Mucosa of descending colon (tissue), 3 donors: ENCODE results near the gene SPTSSB. TPM values are rescaled to one million over a fixed set of nuclear protein-coding genes. Genes with fewer than 3 reads are reported as not detected.

Source experiments
- ATAC-seq: fragments of 200-7000 bp; cut with Tn5 transposase; one replicate; pipeline ENCODE4 v1.9.1; 2020; ENCODE audit warnings: mild to moderate bottlenecking, moderate library complexity
- DNase-seq, 3 donors: peaks; one replicate each; pipeline ENCODE4 v3.0.0-alpha.2; 2020
- H3K36me3 ChIP-seq: fragments of 200-600 bp; one replicate; pipeline ENCODE4 v1.8.0; 2021; ENCODE audit warnings: low read depth, mild to moderate bottlenecking
- H3K4me1 ChIP-seq: fragments of 200-600 bp; one replicate; pipeline ENCODE4 v1.8.0; 2021; ENCODE audit warnings: low read depth, mild to moderate bottlenecking
- H3K4me3 ChIP-seq: fragments of 200-600 bp; one replicate; pipeline ENCODE4 v1.8.0; 2021; ENCODE audit warnings: mild to moderate bottlenecking
- H3K9me3 ChIP-seq: fragments of 200-600 bp; one replicate; pipeline ENCODE4 v1.8.0; 2021; ENCODE audit warnings: mild to moderate bottlenecking
- intact Hi-C, 2 donors: fragments of 100-400 bp; cut with DNase I in 1 of 2; cut with micrococcal nuclease in 1 of 2; formaldehyde crosslinking; loops; one replicate each; pipeline versions ENCODE4 v1.11.0 to v1.11.1; 2022; cut with DNase I, micrococcal nuclease
- total RNA-seq, 3 donors: library from RNA; stranded (reverse); fragmentation: NEBNext Ultra II Directional in 2 of 3; extraction: Animal tissue kit (Norgen Biotek cat#: 25700) in 2 of 3; gene quantifications; one replicate each; pipeline versions ENCODE4 v1.2.1 to v1.2.4, GENCODE V29; 2021 to 2023
- TF ChIP-seq, protein P1 (sequence below): fragments of 200-600 bp; IDR thresholded peaks from one replicate; pipeline ENCODE4 v1.8.0; 2022; ENCODE audit warnings: antibody characterized with exemption, mild to moderate bottlenecking
- donor health status: DM: no; HTN: no; CAD: no; lungs with moderate emphysema.
- donor health status: DM: no; HTN: no; CAD: no.
- donor health status: DM: no; HTN: yes; CAD: no.

SPTSSB gene
- total RNA-seq, 3 donors from 2014 or later: 0.65 to 1.9 (median 0.66) TPM

DNA sequence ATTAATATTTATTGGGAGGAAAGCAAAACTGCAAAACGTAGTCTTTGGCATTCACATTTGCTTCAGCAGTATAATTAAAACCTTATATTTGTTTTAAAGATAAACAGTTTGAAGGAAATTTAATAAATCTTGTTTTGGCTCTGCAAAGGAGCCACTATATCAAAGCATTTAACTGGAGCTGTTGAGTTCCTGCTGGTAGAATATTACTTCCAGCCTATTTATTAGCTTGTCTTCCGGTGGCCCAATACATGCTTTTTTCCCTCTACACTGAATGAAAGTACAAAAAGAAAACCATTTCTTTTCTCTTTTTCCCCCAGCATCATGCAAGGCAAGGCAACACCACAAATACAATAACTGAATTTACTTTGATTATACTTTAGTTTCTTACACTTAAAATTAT lies 26.3 kb downstream of the SPTSSB start:
- ATAC-seq (no peak), DNase-seq (no peak)
- TF ChIP-seq, protein P1, sequence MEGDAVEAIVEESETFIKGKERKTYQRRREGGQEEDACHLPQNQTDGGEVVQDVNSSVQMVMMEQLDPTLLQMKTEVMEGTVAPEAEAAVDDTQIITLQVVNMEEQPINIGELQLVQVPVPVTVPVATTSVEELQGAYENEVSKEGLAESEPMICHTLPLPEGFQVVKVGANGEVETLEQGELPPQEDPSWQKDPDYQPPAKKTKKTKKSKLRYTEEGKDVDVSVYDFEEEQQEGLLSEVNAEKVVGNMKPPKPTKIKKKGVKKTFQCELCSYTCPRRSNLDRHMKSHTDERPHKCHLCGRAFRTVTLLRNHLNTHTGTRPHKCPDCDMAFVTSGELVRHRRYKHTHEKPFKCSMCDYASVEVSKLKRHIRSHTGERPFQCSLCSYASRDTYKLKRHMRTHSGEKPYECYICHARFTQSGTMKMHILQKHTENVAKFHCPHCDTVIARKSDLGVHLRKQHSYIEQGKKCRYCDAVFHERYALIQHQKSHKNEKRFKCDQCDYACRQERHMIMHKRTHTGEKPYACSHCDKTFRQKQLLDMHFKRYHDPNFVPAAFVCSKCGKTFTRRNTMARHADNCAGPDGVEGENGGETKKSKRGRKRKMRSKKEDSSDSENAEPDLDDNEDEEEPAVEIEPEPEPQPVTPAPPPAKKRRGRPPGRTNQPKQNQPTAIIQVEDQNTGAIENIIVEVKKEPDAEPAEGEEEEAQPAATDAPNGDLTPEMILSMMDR: no peak
- Histone ChIP-seq H3K4me1 (no peaks in the 10 kb centered on the region), H3K36me3 (no peaks in the 10 kb centered on the region), H3K4me3 (no peak overlapping the region), H3K9me3 (no peaks in the 10 kb centered on the region)
- intact Hi-C loops: no loop called here

DNA sequence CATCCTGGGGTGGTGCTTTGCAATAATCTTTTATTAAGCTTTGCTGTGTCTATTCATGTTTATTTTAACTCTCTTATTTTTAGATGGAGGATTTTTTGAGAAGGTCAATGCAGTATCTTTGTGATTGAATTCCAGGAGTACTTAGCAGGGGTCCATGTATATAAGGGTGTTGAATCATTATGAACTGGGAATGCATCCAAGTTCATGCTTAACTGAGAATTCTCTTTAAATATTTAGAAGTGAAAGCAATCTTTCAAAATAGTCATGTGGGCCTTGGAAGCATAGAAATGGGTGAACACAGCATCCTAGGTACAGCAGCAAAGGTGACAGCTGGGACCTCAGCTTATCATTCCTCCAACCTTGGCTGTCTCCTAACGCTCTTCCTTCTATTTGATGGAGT lies 27.3 kb downstream of the SPTSSB start:
- Histone ChIP-seq H3K9me3 (no peaks in the 10 kb centered on the region), H3K36me3 (no peaks in the 10 kb centered on the region), H3K4me1 (no peaks in the 10 kb centered on the region), H3K4me3 (no peak overlapping the region)
- DNase-seq (no peak), ATAC-seq (no peak)
- intact Hi-C loops: no loop called here
- TF ChIP-seq, protein P1: no peak

DNA sequence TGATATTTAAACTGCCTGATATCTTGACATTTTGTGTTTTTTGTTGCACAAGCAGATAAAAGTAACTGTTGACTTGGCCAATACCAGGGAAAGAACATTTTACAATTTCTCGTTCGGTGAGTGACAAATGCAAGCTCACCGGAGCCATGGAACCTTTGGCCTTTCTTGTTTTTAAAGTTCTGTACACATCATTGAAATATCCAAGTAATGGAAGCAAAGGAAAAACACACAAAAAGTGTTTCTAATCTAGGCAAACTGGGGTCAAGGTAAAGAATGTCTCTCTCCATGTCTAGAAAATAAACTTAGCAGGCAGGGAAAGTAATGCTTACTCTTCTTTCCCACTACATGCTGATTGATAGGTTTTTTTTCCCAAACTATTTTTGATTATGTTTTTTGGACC lies 27.8 kb downstream of the SPTSSB start:
- no peaks in the 10 kb centered on the region for H3K9me3 ChIP-seq
- TF ChIP-seq, protein P1: no peak
- no peaks in the 10 kb centered on the region for H3K36me3 ChIP-seq
- H3K4me3 ChIP-seq: no peak overlapping the region
- no peak for DNase-seq
- intact Hi-C loops: no loop called here
- ATAC-seq: no peak
- H3K4me1 ChIP-seq: no peaks in the 10 kb centered on the region

DNA sequence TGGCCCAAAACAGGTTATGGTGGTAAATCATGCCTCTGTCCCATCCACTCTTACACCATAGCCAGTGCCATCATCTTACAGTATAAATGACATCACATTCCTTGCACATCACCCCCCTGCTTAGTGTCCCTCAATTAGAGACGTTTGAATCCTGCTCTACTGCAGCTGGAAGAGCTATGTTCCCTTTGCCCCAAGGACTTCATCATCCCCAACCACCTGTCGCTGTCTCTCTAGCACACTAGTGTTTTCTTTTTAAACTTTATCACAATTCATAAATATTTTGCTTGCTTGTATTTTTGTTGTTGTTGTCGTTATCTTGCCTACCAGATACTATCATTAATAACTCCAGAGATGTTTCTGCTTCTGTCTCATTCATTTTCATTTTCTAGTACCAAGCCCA lies 28.7 kb downstream of the SPTSSB start:
- H3K4me1 ChIP-seq: no peaks in the 10 kb centered on the region
- intact Hi-C loops: no loop called here
- no peaks in the 10 kb centered on the region for H3K9me3 ChIP-seq
- ATAC-seq (no peak), DNase-seq (no peak)
- no peaks in the 10 kb centered on the region for H3K36me3 ChIP-seq
- TF ChIP-seq, protein P1: no peak
- no peak overlapping the region for H3K4me3 ChIP-seq

DNA sequence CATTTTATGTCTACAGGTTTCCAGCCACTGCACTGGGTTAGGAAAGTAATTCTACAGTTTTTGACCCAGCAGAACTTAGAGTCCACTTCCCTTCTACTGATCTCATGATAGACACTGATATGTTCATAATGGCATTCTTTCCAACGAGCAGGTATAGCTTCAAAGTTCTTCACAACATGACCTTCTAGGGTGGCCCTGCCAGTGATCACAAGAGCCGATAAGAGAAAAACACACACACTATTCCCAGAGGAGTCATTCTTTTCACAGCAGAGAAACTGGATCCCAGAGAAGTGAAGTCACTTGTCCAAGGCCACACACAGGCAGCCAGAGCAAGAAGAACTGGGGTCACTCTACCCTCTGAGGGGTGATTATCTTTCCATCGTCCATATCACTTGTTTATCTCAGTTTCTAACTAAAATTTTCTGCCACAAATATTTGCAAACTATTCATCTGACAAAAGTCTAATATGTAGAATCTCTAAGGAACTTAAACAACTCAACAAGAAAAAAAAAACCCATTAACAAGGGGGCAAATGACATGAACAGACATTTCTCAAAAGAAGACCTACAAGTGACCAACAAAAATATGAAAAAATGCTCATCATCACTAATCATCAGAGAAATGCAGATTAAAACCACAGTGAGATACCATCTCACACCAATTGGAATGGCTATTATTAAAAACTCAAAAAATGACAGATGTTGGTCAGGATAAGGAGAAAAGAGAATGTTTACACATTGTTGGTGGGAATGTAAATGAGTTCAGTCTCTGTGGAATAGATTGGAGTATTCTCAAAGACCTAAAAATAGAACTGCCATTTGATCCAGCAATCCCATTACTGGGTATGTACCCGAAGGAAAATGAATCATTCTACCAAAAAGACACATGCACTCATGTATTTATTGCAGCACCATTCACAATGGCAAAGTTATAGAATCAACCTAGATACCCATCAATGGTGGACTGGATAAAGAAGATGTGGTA lies 31.5 kb downstream of the SPTSSB start:
- TF ChIP-seq, protein P1: no peak

More for the DNA sequence above, 31.5 kb downstream of the SPTSSB start:
- intact Hi-C loops: no loop called here
- H3K36me3 ChIP-seq: no peaks in the 10 kb centered on the region
- H3K4me3 ChIP-seq: no peak overlapping the region
- ATAC-seq (no peak), DNase-seq (no peak)
- no peaks in the 10 kb centered on the region for H3K9me3 ChIP-seq
- no peaks in the 10 kb centered on the region for H3K4me1 ChIP-seq
